ENCODE measurements around the gene ARHGEF2.

Gene ARHGEF2

GRCh38 chr1:156024801-156025200 lies 46.5 kb upstream of the ARHGEF2 start:
- Histone ChIP-seq H4K20me1 (ENCODE audit: insufficient read depth, low read length, poor library complexity, severe bottlenecking) (peaks cover 4% of the 10 kb centered on the region), H3K4me2 (ENCODE audit: low read depth, low read length, poor library complexity, severe bottlenecking) (no peak overlapping the region), H3K4me3 (ENCODE audit: low read length, poor library complexity, severe bottlenecking) (no peak overlapping the region), H3K9ac (ENCODE audit: low read depth, low read length, poor library complexity, severe bottlenecking) (no peak overlapping the region), H3K36me3 (ENCODE audit: insufficient read depth, low read length) (no peaks in the 10 kb centered on the region), H2AFZ (ENCODE audit: low read length) (no peak overlapping the region), H3K4me1 (ENCODE audit: insufficient read depth, low read length, poor library complexity, severe bottlenecking) (peaks cover 3% of the 10 kb centered on the region), H3K79me2 (ENCODE audit: insufficient read depth, low read length) (peaks cover 8% of the 10 kb centered on the region), H3K9me2 (replicated peaks; ENCODE audit: low read depth, low read length) (no peaks in the 10 kb centered on the region), H3K27me3 (ENCODE audit: insufficient read depth, low read length, poor library complexity, severe bottlenecking) (no peaks in the 10 kb centered on the region), H3K9me3 (ENCODE audit: insufficient read depth, low read depth, low read length) (no peaks in the 10 kb centered on the region), H3F3A (ENCODE audit: low read depth) (no peaks in the 10 kb centered on the region)
- TF ChIP-seq EZH2phosphoT487 (IDR thresholded peaks at IDR 0.05; ENCODE audit: borderline replicate concordance) (no peak), CTCF (conservative IDR thresholded peaks at IDR 0.05; ENCODE audit: low read length) (no peak)

- Histone ChIP-seq H3K36me3 (ENCODE audit: insufficient read depth, low read length) (peaks cover 4% of the 10 kb centered on the region; the same call in 1 of the 2 replicates), H3K9me2 (replicated peaks; ENCODE audit: low read depth, low read length) (no peaks in the 10 kb centered on the region), H3K9me3 (ENCODE audit: insufficient read depth, low read depth, low read length) (no peaks in the 10 kb centered on the region), H3K4me2 (ENCODE audit: low read depth, low read length, poor library complexity, severe bottlenecking) (no peak overlapping the region), H3K4me3 (ENCODE audit: low read length, poor library complexity, severe bottlenecking) (no peak overlapping the region), H3F3A (ENCODE audit: low read depth) (no peaks in the 10 kb centered on the region), H3K79me2 (ENCODE audit: insufficient read depth, low read length) (peaks cover 32% of the 10 kb centered on the region), H3K9ac (ENCODE audit: low read depth, low read length, poor library complexity, severe bottlenecking) (no peak overlapping the region), H3K4me1 (ENCODE audit: insufficient read depth, low read length, poor library complexity, severe bottlenecking) (peaks cover 12% of the 10 kb centered on the region), H2AFZ (ENCODE audit: low read length) (no peak overlapping the region), H3K27me3 (ENCODE audit: insufficient read depth, low read length, poor library complexity, severe bottlenecking) (no peaks in the 10 kb centered on the region), H4K20me1 (ENCODE audit: insufficient read depth, low read length, poor library complexity, severe bottlenecking) (peaks cover 14% of the 10 kb centered on the region)
- TF ChIP-seq CTCF (conservative IDR thresholded peaks at IDR 0.05; ENCODE audit: low read length) (no peak), EZH2phosphoT487 (IDR thresholded peaks at IDR 0.05; ENCODE audit: borderline replicate concordance) (no peak)
Measured at GRCh38 chr1:156021954-156022353, 43.6 kb upstream of the ARHGEF2 start.

GRCh38 chr1:156021093-156021428 lies 42.7 kb upstream of the ARHGEF2 start:
- Histone ChIP-seq H3K27me3 (ENCODE audit: insufficient read depth, low read length, poor library complexity, severe bottlenecking) (no peaks in the 10 kb centered on the region), H3F3A (ENCODE audit: low read depth) (no peaks in the 10 kb centered on the region), H3K9me2 (replicated peaks; ENCODE audit: low read depth, low read length) (no peaks in the 10 kb centered on the region), H4K20me1 (ENCODE audit: insufficient read depth, low read length, poor library complexity, severe bottlenecking) (peaks cover 18% of the 10 kb centered on the region), H3K9me3 (ENCODE audit: insufficient read depth, low read depth, low read length) (no peaks in the 10 kb centered on the region), H3K4me1 (ENCODE audit: insufficient read depth, low read length, poor library complexity, severe bottlenecking) (peaks cover 12% of the 10 kb centered on the region), H3K36me3 (ENCODE audit: insufficient read depth, low read length) (peaks cover 8% of the 10 kb centered on the region; the same call in 1 of the 2 replicates), H2AFZ (ENCODE audit: low read length) (peak overlapping the region; percentile 79), H3K4me3 (ENCODE audit: low read length, poor library complexity, severe bottlenecking) (peak overlapping the region; percentile 79), H3K4me2 (ENCODE audit: low read depth, low read length, poor library complexity, severe bottlenecking) (peak overlapping the region; percentile 71), H3K9ac (ENCODE audit: low read depth, low read length, poor library complexity, severe bottlenecking) (peak overlapping the region; percentile 83), H3K79me2 (ENCODE audit: insufficient read depth, low read length) (peaks cover 38% of the 10 kb centered on the region)
- TF ChIP-seq CTCF (conservative IDR thresholded peaks at IDR 0.05; ENCODE audit: low read length) (no peak), EZH2phosphoT487 (IDR thresholded peaks at IDR 0.05; ENCODE audit: borderline replicate concordance) (no peak)
